ENCODE measurements around the gene FGD6.
"Not testable (repeated sequence)": the region's sequence is repeated elsewhere in the genome, so short reads cannot be mapped to it uniquely, and the experiment has no call there.

FGD6 gene

GRCh38 chr12:95241761-95242506 lies 24.7 kb upstream of the FGD6 start:
- H3K9me3 Mint-ChIP-seq: no peaks in the 10 kb centered on the region
- no peak overlapping the region for H3K27ac Mint-ChIP-seq
- peaks cover 37% of the 10 kb centered on the region for H3K4me1 Mint-ChIP-seq (ENCODE audit: low read depth)
- H3K27me3 Mint-ChIP-seq: no peaks in the 10 kb centered on the region
- H3K4me3 Mint-ChIP-seq: no peak overlapping the region
- DNase-seq: no peak
- peaks cover 56% of the 10 kb centered on the region for H3K36me3 Mint-ChIP-seq (ENCODE audit: low read depth)

- H3K27ac Mint-ChIP-seq, H3K27me3 Mint-ChIP-seq, H3K4me3 Mint-ChIP-seq: not testable (repeated sequence)
These were observed 23.9 kb upstream of the FGD6 start for GRCh38 chr12:95241138-95241537.

GRCh38 chr12:95240556-95240955 lies 23.3 kb upstream of the FGD6 start:
- Mint-ChIP-seq H3K27me3 (no peaks in the 10 kb centered on the region), H3K27ac (peak overlapping the region; percentile 22), H3K4me3 (no peak overlapping the region), H3K4me1 (ENCODE audit: low read depth) (peaks cover 29% of the 10 kb centered on the region), H3K36me3 (ENCODE audit: low read depth) (peaks cover 61% of the 10 kb centered on the region), H3K9me3 (no peaks in the 10 kb centered on the region)
- DNase-seq: no peak

More at GRCh38 chr12:95241138-95241537, 23.9 kb upstream of the FGD6 start:
- DNase-seq, H3K9me3 Mint-ChIP-seq: not testable (repeated sequence)
- H3K36me3 Mint-ChIP-seq (ENCODE audit: low read depth): peaks cover 59% of the 10 kb centered on the region
- peaks cover 32% of the 10 kb centered on the region for H3K4me1 Mint-ChIP-seq (ENCODE audit: low read depth)

GRCh38 chr12:95239835-95240234 lies 22.6 kb upstream of the FGD6 start:
- DNase-seq, H3K27ac Mint-ChIP-seq, H3K9me3 Mint-ChIP-seq, H3K4me3 Mint-ChIP-seq, H3K27me3 Mint-ChIP-seq: not testable (repeated sequence)
- peaks cover 27% of the 10 kb centered on the region for H3K4me1 Mint-ChIP-seq (ENCODE audit: low read depth)
- H3K36me3 Mint-ChIP-seq (ENCODE audit: low read depth): peaks cover 55% of the 10 kb centered on the region

GRCh38 chr12:95239216-95239615 lies 21.9 kb upstream of the FGD6 start:
- no peak overlapping the region for H3K4me3 Mint-ChIP-seq
- H3K27ac Mint-ChIP-seq: no peak overlapping the region
- DNase-seq: no peak
- no peaks in the 10 kb centered on the region for H3K9me3 Mint-ChIP-seq
- H3K4me1 Mint-ChIP-seq (ENCODE audit: low read depth): peaks cover 27% of the 10 kb centered on the region
- no peaks in the 10 kb centered on the region for H3K27me3 Mint-ChIP-seq
- H3K36me3 Mint-ChIP-seq (ENCODE audit: low read depth): peaks cover 53% of the 10 kb centered on the region

GRCh38 chr12:95238150-95238549 lies 20.9 kb upstream of the FGD6 start:
- no peak overlapping the region for H3K27ac Mint-ChIP-seq
- peaks cover 27% of the 10 kb centered on the region for H3K4me1 Mint-ChIP-seq (ENCODE audit: low read depth)
- H3K36me3 Mint-ChIP-seq (ENCODE audit: low read depth): peaks cover 44% of the 10 kb centered on the region
- DNase-seq: no peak
- H3K27me3 Mint-ChIP-seq: no peaks in the 10 kb centered on the region
- H3K4me3 Mint-ChIP-seq: no peak overlapping the region
- H3K9me3 Mint-ChIP-seq: no peaks in the 10 kb centered on the region

GRCh38 chr12:95237315-95237714 lies 20.0 kb upstream of the FGD6 start:
- Mint-ChIP-seq H3K4me1 (ENCODE audit: low read depth) (peaks cover 32% of the 10 kb centered on the region), H3K36me3 (ENCODE audit: low read depth) (peaks cover 45% of the 10 kb centered on the region), H3K9me3 (no peaks in the 10 kb centered on the region), H3K4me3 (no peak overlapping the region), H3K27me3 (no peaks in the 10 kb centered on the region), H3K27ac (no peak overlapping the region)
- no peak for DNase-seq

- H3K4me1 Mint-ChIP-seq (ENCODE audit: low read depth): peaks cover 34% of the 10 kb centered on the region
- H3K36me3 Mint-ChIP-seq (ENCODE audit: low read depth): peaks cover 39% of the 10 kb centered on the region
- not testable (repeated sequence) for H3K27ac Mint-ChIP-seq, DNase-seq, H3K27me3 Mint-ChIP-seq, H3K4me3 Mint-ChIP-seq, H3K9me3 Mint-ChIP-seq
These were observed 18.4 kb upstream of the FGD6 start for GRCh38 chr12:95235621-95236020.

- not testable (repeated sequence) for DNase-seq, H3K27ac Mint-ChIP-seq, H3K27me3 Mint-ChIP-seq, H3K4me3 Mint-ChIP-seq, H3K9me3 Mint-ChIP-seq
- Mint-ChIP-seq H3K36me3 (ENCODE audit: low read depth) (peaks cover 43% of the 10 kb centered on the region), H3K4me1 (ENCODE audit: low read depth) (peaks cover 29% of the 10 kb centered on the region)
These were observed 16.9 kb upstream of the FGD6 start for GRCh38 chr12:95234187-95234586.

GRCh38 chr12:95231190-95231589 lies 13.9 kb upstream of the FGD6 start:
- H3K4me1 Mint-ChIP-seq (ENCODE audit: low read depth): peaks cover 33% of the 10 kb centered on the region
- H3K4me3 Mint-ChIP-seq: no peak overlapping the region
- no peak overlapping the region for H3K27ac Mint-ChIP-seq
- peaks cover 44% of the 10 kb centered on the region for H3K36me3 Mint-ChIP-seq (ENCODE audit: low read depth)
- DNase-seq: no peak
- H3K9me3 Mint-ChIP-seq: no peaks in the 10 kb centered on the region
- H3K27me3 Mint-ChIP-seq: no peaks in the 10 kb centered on the region

- Mint-ChIP-seq H3K9me3 (no peaks in the 10 kb centered on the region), H3K36me3 (ENCODE audit: low read depth) (peaks cover 46% of the 10 kb centered on the region), H3K27ac (no peak overlapping the region), H3K4me3 (no peak overlapping the region), H3K27me3 (no peaks in the 10 kb centered on the region), H3K4me1 (ENCODE audit: low read depth) (peaks cover 36% of the 10 kb centered on the region)
- no peak for DNase-seq
These were observed 13.0 kb upstream of the FGD6 start for GRCh38 chr12:95230313-95230712.

GRCh38 chr12:95229636-95230035 lies 12.4 kb upstream of the FGD6 start:
- peaks cover 40% of the 10 kb centered on the region for H3K4me1 Mint-ChIP-seq (ENCODE audit: low read depth)
- no peak overlapping the region for H3K4me3 Mint-ChIP-seq
- H3K27me3 Mint-ChIP-seq: no peaks in the 10 kb centered on the region
- no peaks in the 10 kb centered on the region for H3K9me3 Mint-ChIP-seq
- H3K27ac Mint-ChIP-seq: no peak overlapping the region
- H3K36me3 Mint-ChIP-seq (ENCODE audit: low read depth): peaks cover 50% of the 10 kb centered on the region
- DNase-seq: no peak

GRCh38 chr12:95228617-95229016 lies 11.3 kb upstream of the FGD6 start:
- no peak for DNase-seq
- H3K27me3 Mint-ChIP-seq: no peaks in the 10 kb centered on the region
- no peaks in the 10 kb centered on the region for H3K9me3 Mint-ChIP-seq
- peaks cover 50% of the 10 kb centered on the region for H3K4me1 Mint-ChIP-seq (ENCODE audit: low read depth)
- H3K36me3 Mint-ChIP-seq (ENCODE audit: low read depth): peaks cover 57% of the 10 kb centered on the region
- H3K27ac Mint-ChIP-seq: no peak overlapping the region
- no peak overlapping the region for H3K4me3 Mint-ChIP-seq

- Mint-ChIP-seq H3K27ac (no peak overlapping the region), H3K27me3 (no peaks in the 10 kb centered on the region), H3K4me3 (no peak overlapping the region), H3K9me3 (no peaks in the 10 kb centered on the region), H3K4me1 (ENCODE audit: low read depth) (peaks cover 50% of the 10 kb centered on the region), H3K36me3 (ENCODE audit: low read depth) (peaks cover 55% of the 10 kb centered on the region)
- no peak for DNase-seq
These were observed 10.6 kb upstream of the FGD6 start for GRCh38 chr12:95227818-95228356.

- no peak overlapping the region for H3K4me3 Mint-ChIP-seq
- H3K36me3 Mint-ChIP-seq (ENCODE audit: low read depth): peaks cover 53% of the 10 kb centered on the region
- DNase-seq: no peak
- no peaks in the 10 kb centered on the region for H3K9me3 Mint-ChIP-seq
- H3K27me3 Mint-ChIP-seq: no peaks in the 10 kb centered on the region
- no peak overlapping the region for H3K27ac Mint-ChIP-seq
- peaks cover 55% of the 10 kb centered on the region for H3K4me1 Mint-ChIP-seq (ENCODE audit: low read depth)
These were observed 8.5 kb upstream of the FGD6 start for GRCh38 chr12:95225645-95226212.

All from activated T-cell treated with anti-CD3 and anti-CD28 coated beads, Interleukin-2, amount 50 U/mL, for 24 hours (primary cell).